ENCODE data around the gene SEMA5A. TPM values are rescaled to one million over a fixed set of nuclear protein-coding genes. Genes with fewer than 3 reads are reported as not detected.

Gene SEMA5A
- total RNA-seq, 1 experiment from 2014 or later: 34.3 TPM

GRCh38 chr5:9482381-9482780 lies 63.5 kb downstream of the SEMA5A start:
- Mint-ChIP-seq H3K4me1 (ENCODE audit: low read depth, unreplicated experiment) (peaks cover 6% of the 10 kb centered on the region), H3K9me3 (ENCODE audit: unreplicated experiment) (peaks cover 31% of the 10 kb centered on the region), H3K27me3 (ENCODE audit: insufficient read depth, unreplicated experiment) (no peaks in the 10 kb centered on the region), H3K4me3 (ENCODE audit: unreplicated experiment) (no peak overlapping the region), H3K36me3 (ENCODE audit: insufficient read depth, unreplicated experiment) (peaks cover 4% of the 10 kb centered on the region), H3K27ac (ENCODE audit: unreplicated experiment) (no peak overlapping the region)
- POLR2A ChIA-PET: no interaction called here
- BruUV-seq (replicated peaks): no TSS peak
- no peaks in the 10 kb centered on the region for H3K36me3 ChIP-seq (ENCODE audit: control insufficient read depth, insufficient read depth, low read length)
- intact Hi-C loops (cut with micrococcal nuclease; ENCODE audit: unreplicated experiment): no loop called here
- H3K27me3 ChIP-seq (replicated peaks; ENCODE audit: control insufficient read depth, insufficient read depth, low read length): no peaks in the 10 kb centered on the region; the same call in 1 of the 2 replicates
- peaks cover 14% of the 10 kb centered on the region for H3K9me3 ChIP-seq
- no peak for TF ChIP-seq CTCF (IDR thresholded peaks at IDR 0.05; ENCODE audit: insufficient read depth in 1 of 2, low read depth in 1 of 2, low read length in 1 of 2, severe bottlenecking in 1 of 2, unreplicated experiment in 1 of 2)
- CTCF ChIA-PET: no interaction called here
- H3K4me3 ChIP-seq (ENCODE audit: low read depth, low read length): no peak overlapping the region
- DNase-seq: no peak
- no peaks in the 10 kb centered on the region for H3K4me1 ChIP-seq

GRCh38 chr5:9480499-9480898 lies 65.4 kb downstream of the SEMA5A start:
- no peaks in the 10 kb centered on the region; the same call in 1 of the 2 replicates for H3K27me3 ChIP-seq (replicated peaks; ENCODE audit: control insufficient read depth, insufficient read depth, low read length)
- intact Hi-C loops (cut with micrococcal nuclease; ENCODE audit: unreplicated experiment): no loop called here
- DNase-seq: no peak
- no peak for TF ChIP-seq CTCF (IDR thresholded peaks at IDR 0.05; ENCODE audit: insufficient read depth in 1 of 2, low read depth in 1 of 2, low read length in 1 of 2, severe bottlenecking in 1 of 2, unreplicated experiment in 1 of 2)
- H3K4me1 ChIP-seq: no peaks in the 10 kb centered on the region
- ChIA-PET POLR2A (no interaction called here), CTCF (no interaction called here)
- no peak overlapping the region for H3K4me3 ChIP-seq (ENCODE audit: low read depth, low read length)
- H3K9me3 ChIP-seq: peaks cover 18% of the 10 kb centered on the region
- Mint-ChIP-seq H3K27me3 (ENCODE audit: insufficient read depth, unreplicated experiment) (no peaks in the 10 kb centered on the region), H3K9me3 (ENCODE audit: unreplicated experiment) (peaks cover 45% of the 10 kb centered on the region), H3K27ac (ENCODE audit: unreplicated experiment) (no peak overlapping the region), H3K4me1 (ENCODE audit: low read depth, unreplicated experiment) (peaks cover 6% of the 10 kb centered on the region), H3K4me3 (ENCODE audit: unreplicated experiment) (no peak overlapping the region), H3K36me3 (ENCODE audit: insufficient read depth, unreplicated experiment) (peaks cover 2% of the 10 kb centered on the region)
- BruUV-seq (replicated peaks): no TSS peak
- no peaks in the 10 kb centered on the region for H3K36me3 ChIP-seq (ENCODE audit: control insufficient read depth, insufficient read depth, low read length)

GRCh38 chr5:9479990-9480389 lies 65.9 kb downstream of the SEMA5A start:
- no peak for DNase-seq
- Mint-ChIP-seq H3K4me3 (ENCODE audit: unreplicated experiment) (no peak overlapping the region), H3K4me1 (ENCODE audit: low read depth, unreplicated experiment) (peaks cover 6% of the 10 kb centered on the region), H3K9me3 (ENCODE audit: unreplicated experiment) (peaks cover 45% of the 10 kb centered on the region), H3K27ac (ENCODE audit: unreplicated experiment) (no peak overlapping the region), H3K27me3 (ENCODE audit: insufficient read depth, unreplicated experiment) (no peaks in the 10 kb centered on the region), H3K36me3 (ENCODE audit: insufficient read depth, unreplicated experiment) (no peaks in the 10 kb centered on the region)
- Histone ChIP-seq H3K4me1 (no peaks in the 10 kb centered on the region), H3K36me3 (ENCODE audit: control insufficient read depth, insufficient read depth, low read length) (no peaks in the 10 kb centered on the region), H3K27me3 (replicated peaks; ENCODE audit: control insufficient read depth, insufficient read depth, low read length) (no peaks in the 10 kb centered on the region; the same call in 1 of the 2 replicates), H3K9me3 (peaks cover 18% of the 10 kb centered on the region), H3K4me3 (ENCODE audit: low read depth, low read length) (no peak overlapping the region)
- intact Hi-C loops (cut with micrococcal nuclease; ENCODE audit: unreplicated experiment): no loop called here
- no TSS peak for BruUV-seq (replicated peaks)
- TF ChIP-seq CTCF (IDR thresholded peaks at IDR 0.05; ENCODE audit: insufficient read depth in 1 of 2, low read depth in 1 of 2, low read length in 1 of 2, severe bottlenecking in 1 of 2, unreplicated experiment in 1 of 2): no peak
- ChIA-PET POLR2A (no interaction called here), CTCF (no interaction called here)
